Bronchial epithelial cell (primary cell): ENCODE results near the gene TRIM17. TPM values are rescaled to one million over a fixed set of nuclear protein-coding genes. Genes with fewer than 3 reads are reported as not detected.

ENCODE experiments used
- DNase-seq: peaks from one replicate; pipeline ENCODE4 v3.0.0-alpha.2; 2010; ENCODE audit warnings: low read depth
- FAIRE-seq: peaks from 2 replicates; lab custom pipeline; 2011; peaks lifted over from hg19 to GRCh38; lab: Jason Lieb, UNC
- H3K27me3 ChIP-seq: 2 replicates; pipeline ENCODE4 v1.5.1; 2011; ENCODE audit warnings: low read length; ENCODE audit not compliant: control insufficient read depth, insufficient read depth
- H3K36me3 ChIP-seq: 2 replicates; pipeline ENCODE4 v1.5.1; 2011; ENCODE audit warnings: low read length; ENCODE audit not compliant: control insufficient read depth, insufficient read depth
- H3K4me3 ChIP-seq: 2 replicates; pipeline ENCODE4 v1.5.1; 2011; ENCODE audit warnings: mild to moderate bottlenecking, low read depth, low read length, control low read depth
- CTCF ChIP-seq: IDR thresholded peaks from 2 replicates; pipeline ENCODE4 v1.5.1; 2011; ENCODE audit warnings: mild to moderate bottlenecking, moderate library complexity, low read length, control low read depth, inconsistent platforms; ENCODE audit not compliant: insufficient read depth, severe bottlenecking
- total RNA-seq: library from RNA; depleted of rRNA; stranded (reverse); fragments of >200 nt; gene quantifications from 2 replicates; pipeline ENCODE4 v1.2.1, GENCODE V29; 2014

TRIM17 gene
- total RNA-seq, 1 donor from 2014 or later = 1.6 TPM

GRCh38 chr1:228393811-228394570 is 22.7 kb downstream of the TRIM17 start:
- TF ChIP-seq CTCF = no peak
- Histone ChIP-seq H3K4me3 (no peak overlapping the region), H3K36me3 (peaks cover 24% of the 10 kb centered on the region), H3K27me3 (no peaks in the 10 kb centered on the region)
- DNase-seq (no peak), FAIRE-seq (no peak)

GRCh38 chr1:228393268-228393701 is 23.4 kb downstream of the TRIM17 start:
- DNase-seq (peak; percentile 55), FAIRE-seq (no peak)
- peaks cover 20% of the 10 kb centered on the region for H3K36me3 ChIP-seq
- no peak overlapping the region for H3K4me3 ChIP-seq
- peak; percentile 69 for TF ChIP-seq CTCF
- H3K27me3 ChIP-seq = no peaks in the 10 kb centered on the region

GRCh38 chr1:228392111-228392936 is 24.3 kb downstream of the TRIM17 start:
- DNase-seq (no peak), FAIRE-seq (no peak)
- H3K4me3 ChIP-seq = no peak overlapping the region
- H3K27me3 ChIP-seq = no peaks in the 10 kb centered on the region
- no peak for TF ChIP-seq CTCF
- H3K36me3 ChIP-seq = peaks cover 13% of the 10 kb centered on the region

- FAIRE-seq (no peak), DNase-seq (no peak)
- Histone ChIP-seq H3K27me3 (no peaks in the 10 kb centered on the region), H3K4me3 (no peak overlapping the region), H3K36me3 (peaks cover 7% of the 10 kb centered on the region)
- no peak for TF ChIP-seq CTCF
Measured at GRCh38 chr1:228391411-228392020, 25.1 kb downstream of the TRIM17 start.

DNA sequence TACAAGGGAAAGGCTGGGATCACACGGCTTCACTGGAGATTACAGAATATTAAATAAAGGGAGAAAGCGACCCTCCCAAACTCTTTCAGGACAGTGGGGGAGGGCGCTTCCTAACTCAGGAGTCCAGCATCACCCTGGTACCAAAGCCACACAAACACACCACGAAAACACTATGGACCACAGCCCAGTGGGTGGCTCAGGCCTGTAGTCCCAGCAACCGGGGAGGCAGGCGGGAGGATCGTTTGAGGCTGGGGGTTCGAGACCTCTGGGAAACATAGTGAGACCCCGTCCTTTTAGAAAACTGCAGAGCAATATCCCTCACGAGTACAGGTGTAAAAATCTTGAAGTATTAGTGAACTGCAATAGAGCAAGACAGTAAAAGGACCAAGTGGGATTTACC is 26.0 kb downstream of the TRIM17 start:
- H3K36me3 ChIP-seq = peaks cover 6% of the 10 kb centered on the region
- peak; percentile 7 for FAIRE-seq
- no peak for TF ChIP-seq CTCF
- H3K4me3 ChIP-seq = no peak overlapping the region
- H3K27me3 ChIP-seq = no peaks in the 10 kb centered on the region
- no peak for DNase-seq
